Left ventricle myocardium superior (tissue), 1 donor: ENCODE results near the gene PPP2R3C. TPM values are rescaled to one million over a fixed set of nuclear protein-coding genes. Genes with fewer than 3 reads are reported as not detected.
"Not testable (repeated sequence)": the region's sequence is repeated elsewhere in the genome, so short reads cannot be mapped to it uniquely, and the experiment has no call there.

Experiments
- ATAC-seq: fragments of 200-7000 bp; cut with Tn5 transposase; one replicate; pipeline ENCODE4 v1.9.1; 2020; ENCODE audit warnings: mild to moderate bottlenecking, moderate library complexity
- DNase-seq: peaks from one replicate; pipeline ENCODE4 v3.0.0-alpha.2; 2020
- intact Hi-C: fragments of 100-400 bp; cut with micrococcal nuclease; formaldehyde crosslinking; loops from one replicate; pipeline ENCODE4 v1.11.0; 2022
- total RNA-seq: library from RNA; stranded (reverse); fragmentation: NEBNext Ultra II Directional; extraction: Animal tissue kit (Norgen Biotek cat#: 25700); gene quantifications from one replicate; pipeline ENCODE4 v1.2.1, GENCODE V29; 2021
- donor health status: DM: no; HTN: yes; CAD: no; lungs with severe emphysema.

PPP2R3C gene
- total RNA-seq, 1 donor from 2014 or later, result 24.7 TPM

- DNase-seq (no peak), ATAC-seq (no peak)
- intact Hi-C loops, result no loop called here
Measured at GRCh38 chr14:35073486-35073885, 48.3 kb downstream of the PPP2R3C start.

DNA sequence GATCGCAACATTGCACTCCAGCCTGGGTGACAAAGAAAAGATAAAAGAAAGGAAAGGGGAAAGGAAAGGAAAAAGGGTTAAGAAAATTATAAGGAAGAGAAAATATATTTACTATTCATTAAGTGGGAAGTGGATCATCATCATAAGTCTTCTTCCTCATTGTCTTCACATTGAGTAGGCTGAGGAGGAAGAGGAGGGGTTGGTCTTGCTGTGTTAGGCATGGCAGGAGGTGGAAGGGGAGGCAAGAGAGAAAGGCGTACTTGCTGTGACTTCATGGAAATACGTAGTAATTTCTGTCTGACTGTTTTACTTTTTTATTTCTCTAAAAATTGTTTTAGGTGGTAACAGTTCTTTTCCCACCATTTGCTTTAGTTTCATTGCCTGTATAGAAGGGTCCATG, 49.6 kb downstream of the PPP2R3C start:
- DNase-seq (no peak), ATAC-seq (no peak)
- intact Hi-C loops, result no loop called here

GRCh38 chr14:35068238-35069012, 53.4 kb downstream of the PPP2R3C start:
- ATAC-seq, result no peak
- no peak for DNase-seq
- intact Hi-C loops, result no loop called here

GRCh38 chr14:35065731-35066130, 56.1 kb downstream of the PPP2R3C start:
- intact Hi-C loops, DNase-seq, ATAC-seq: not testable (repeated sequence)

DNA sequence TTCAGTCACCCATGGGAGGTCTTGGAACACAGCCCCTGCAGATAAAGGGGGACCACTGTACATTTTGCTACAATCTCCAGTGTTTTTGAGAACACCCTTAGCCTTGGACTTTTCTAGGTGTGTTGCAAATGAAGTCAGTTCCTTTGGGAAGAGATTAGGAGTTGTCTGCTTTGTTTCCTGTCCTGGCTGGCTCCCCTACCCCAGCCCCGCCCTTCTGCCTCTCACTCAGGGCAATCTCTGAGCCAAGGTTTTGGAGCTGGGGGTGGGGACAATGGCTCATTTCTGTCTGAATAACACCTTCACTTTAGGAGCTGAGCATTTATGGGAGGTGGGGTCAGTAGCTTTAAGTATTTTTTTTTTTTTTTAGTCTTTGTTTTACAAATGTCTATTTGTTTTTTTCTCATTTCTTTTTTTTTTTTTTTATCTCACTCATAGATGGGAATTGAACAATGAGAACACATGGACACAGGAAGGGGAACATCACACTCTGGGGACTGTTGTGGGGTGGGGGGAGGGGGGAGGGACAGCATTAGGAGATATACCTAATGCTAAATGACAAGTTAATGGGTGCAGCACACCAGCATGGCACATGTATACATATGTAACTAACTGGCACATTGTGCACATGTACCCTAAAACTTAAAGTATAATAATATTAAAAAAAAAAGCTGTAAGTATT, 60.5 kb downstream of the PPP2R3C start:
- intact Hi-C loops, result not testable (repeated sequence)
- DNase-seq (peak; percentile 64), ATAC-seq (peak; percentile 96)

DNA sequence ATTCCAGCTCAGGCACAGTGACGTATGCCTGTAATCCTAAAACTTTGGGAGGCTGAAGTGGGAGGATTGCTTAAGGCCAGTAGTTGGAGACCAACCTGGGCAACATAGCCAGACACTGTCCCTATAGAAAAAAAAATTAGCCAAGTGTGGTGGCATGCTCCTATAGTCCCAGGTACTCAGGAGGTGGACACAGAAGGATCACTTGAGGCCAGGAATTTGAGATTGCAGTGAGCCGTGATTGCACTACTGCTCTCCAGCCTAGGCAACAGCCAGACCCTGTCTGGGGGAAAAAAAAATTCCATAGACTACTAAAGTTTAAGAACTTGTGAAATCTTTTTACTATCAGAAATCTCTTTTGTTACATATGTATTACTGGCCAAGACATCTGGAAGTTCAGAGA, 69.2 kb downstream of the PPP2R3C start:
- intact Hi-C loops, result no loop called here
- ATAC-seq, result no peak
- DNase-seq, result no peak

GRCh38 chr14:35051796-35052195, 70.0 kb downstream of the PPP2R3C start:
- ATAC-seq (no peak), DNase-seq (no peak)
- intact Hi-C loops, result no loop called here

GRCh38 chr14:35050652-35051051, 71.1 kb downstream of the PPP2R3C start:
- ATAC-seq (peak; percentile 20), DNase-seq (no peak)
- intact Hi-C loops, result no loop called here

- ATAC-seq (no peak), DNase-seq (no peak)
- intact Hi-C loops, result no loop called here
Measured at GRCh38 chr14:35047976-35048513, 73.7 kb downstream of the PPP2R3C start.

- no peak for DNase-seq
- intact Hi-C loops, result no loop called here
- ATAC-seq, result peak; percentile 37
Measured at GRCh38 chr14:35046751-35047536, 74.8 kb downstream of the PPP2R3C start.

GRCh38 chr14:35046048-35046750, 75.6 kb downstream of the PPP2R3C start, which contains the start of gene FAM177A1:
Gene FAM177A1, plus strand, starts transcription at chr14:35046272. Its CDS starts 192 bp downstream, at chr14:35046464.
- ATAC-seq (peak; percentile 98), DNase-seq (peak; percentile 99)
- intact Hi-C loops, result no loop called here

DNA sequence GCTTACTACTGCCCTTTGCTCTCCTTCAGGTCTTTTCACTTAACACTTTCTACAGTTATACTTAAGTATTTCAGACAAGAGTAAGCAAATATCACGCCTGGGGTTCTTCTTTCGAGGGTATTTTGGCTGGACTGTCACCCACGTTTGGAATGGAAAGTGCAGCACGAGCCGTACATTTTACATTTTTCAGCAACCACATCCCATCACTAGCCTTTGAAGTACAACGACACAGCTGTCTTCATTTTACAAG, 76.1 kb downstream of the PPP2R3C start:
- ATAC-seq, result no peak
- intact Hi-C loops, result no loop called here

GRCh38 chr14:35044939-35045797, 76.6 kb downstream of the PPP2R3C start:
- intact Hi-C loops, result loop anchor here (5.0 kb wide), 1 partner anchor 312 kb away; no protein-coding TSS in a partner anchor
- ATAC-seq (no peak), DNase-seq (no peak)

More for the DNA sequence above, 76.1 kb downstream of the PPP2R3C start:
- DNase-seq, result no peak

DNA sequence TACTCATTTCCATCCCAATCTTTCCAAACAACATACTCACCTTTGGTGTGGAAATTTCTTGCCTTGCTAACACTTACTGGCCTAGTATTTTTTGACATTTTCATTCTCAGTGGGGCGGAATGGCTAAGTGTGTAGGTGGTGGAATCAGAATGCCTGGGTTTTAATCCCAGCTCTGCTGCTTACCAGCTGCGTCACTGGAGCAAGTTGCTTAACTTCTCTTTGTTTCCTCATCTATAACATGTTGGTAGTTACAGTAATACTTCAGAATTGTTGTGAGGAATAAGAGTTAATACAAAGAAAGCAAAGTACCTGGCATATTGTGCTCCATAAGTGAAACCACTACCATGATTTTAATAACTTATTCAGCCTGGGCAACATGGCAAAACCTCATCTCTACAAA, 78.7 kb downstream of the PPP2R3C start:
- ATAC-seq (no peak), DNase-seq (no peak)
- intact Hi-C loops, result loop anchor here (5.0 kb wide), 1 partner anchor 314 kb away; no protein-coding TSS in a partner anchor

GRCh38 chr14:35042632-35043031, 79.2 kb downstream of the PPP2R3C start:
- DNase-seq (no peak), ATAC-seq (no peak)
- intact Hi-C loops, result loop anchor here (5.0 kb wide), 1 partner anchor 315 kb away; no protein-coding TSS in a partner anchor

DNA sequence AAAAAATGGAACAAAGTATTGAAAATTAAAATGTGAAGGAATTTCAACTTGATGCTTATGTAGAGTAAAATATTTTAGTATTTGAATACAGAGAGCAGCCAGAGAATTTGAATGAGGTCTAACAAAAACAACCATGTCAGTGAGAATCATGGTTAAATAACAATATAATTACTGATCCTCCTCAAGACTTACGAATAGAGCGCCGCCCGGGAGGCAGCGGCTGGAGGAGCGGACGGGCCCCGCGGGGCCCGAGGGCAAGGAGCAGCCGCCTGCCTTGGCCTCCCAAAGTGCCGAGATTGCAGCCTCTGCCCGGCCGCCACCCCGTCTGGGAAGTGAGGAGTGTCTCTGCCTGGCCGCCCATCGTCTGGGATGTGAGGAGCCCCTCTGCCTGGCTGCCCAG, 83.5 kb downstream of the PPP2R3C start:
- DNase-seq, intact Hi-C loops, ATAC-seq: not testable (repeated sequence)
